Activated CD4-positive, alpha-beta memory T cell treated with anti-CD3 and anti-CD28 coated beads, Interleukin-2, amount 10 ng/mL, durations not matched to agents 7 days and 5 days (primary cell): Measurements from ENCODE around the gene RNF215. TPM values are rescaled to one million over a fixed set of nuclear protein-coding genes. Genes with fewer than 3 reads are reported as not detected.
A peak's percentile ranks its signal among the peaks of the same experiment; 100 is the strongest.

Experiments used
- CTCF ChIA-PET: fragments of 350-600 bp; sonication (Branson Sonifier 250); formaldehyde crosslinking; loops from one replicate; lab custom pipeline; 2021; ENCODE audit warnings: antibody characterized with exemption, inconsistent platforms; lab: Charles Lee
- POLR2A ChIA-PET: fragments of 350-600 bp; sonication (Branson Sonifier 250); formaldehyde crosslinking; loops from one replicate; lab custom pipeline; 2021; ENCODE audit warnings: antibody characterized with exemption; lab: Charles Lee
- DNase-seq: peaks from one replicate; pipeline ENCODE4 v3.0.0-alpha.2; 2020
- H3K27ac Mint-ChIP-seq: one replicate; pipeline ENCODE4 v1.8.0; 2021; ENCODE audit warnings: mild to moderate bottlenecking, mixed read lengths
- H3K27me3 Mint-ChIP-seq: one replicate; pipeline ENCODE4 v1.8.0; 2021; ENCODE audit warnings: mixed read lengths
- H3K36me3 Mint-ChIP-seq: one replicate; pipeline ENCODE4 v1.8.0; 2021; ENCODE audit warnings: low read depth, mixed read lengths
- H3K4me1 Mint-ChIP-seq: one replicate; pipeline ENCODE4 v1.8.0; 2021; ENCODE audit warnings: mixed read lengths
- H3K4me3 Mint-ChIP-seq: one replicate; pipeline ENCODE4 v1.8.0; 2021; ENCODE audit warnings: mild to moderate bottlenecking, mixed read lengths
- H3K9me3 Mint-ChIP-seq: one replicate; pipeline ENCODE4 v1.8.0; 2021; ENCODE audit warnings: mixed read lengths
- total RNA-seq, 2 experiments: library from RNA; stranded (reverse); gene quantifications; one replicate each; pipeline ENCODE4 v1.2.3, GENCODE V29; 2021

The RNF215 gene
- total RNA-seq, 2 experiments from 2014 or later, result 12.2 to 13.3 TPM

DNA sequence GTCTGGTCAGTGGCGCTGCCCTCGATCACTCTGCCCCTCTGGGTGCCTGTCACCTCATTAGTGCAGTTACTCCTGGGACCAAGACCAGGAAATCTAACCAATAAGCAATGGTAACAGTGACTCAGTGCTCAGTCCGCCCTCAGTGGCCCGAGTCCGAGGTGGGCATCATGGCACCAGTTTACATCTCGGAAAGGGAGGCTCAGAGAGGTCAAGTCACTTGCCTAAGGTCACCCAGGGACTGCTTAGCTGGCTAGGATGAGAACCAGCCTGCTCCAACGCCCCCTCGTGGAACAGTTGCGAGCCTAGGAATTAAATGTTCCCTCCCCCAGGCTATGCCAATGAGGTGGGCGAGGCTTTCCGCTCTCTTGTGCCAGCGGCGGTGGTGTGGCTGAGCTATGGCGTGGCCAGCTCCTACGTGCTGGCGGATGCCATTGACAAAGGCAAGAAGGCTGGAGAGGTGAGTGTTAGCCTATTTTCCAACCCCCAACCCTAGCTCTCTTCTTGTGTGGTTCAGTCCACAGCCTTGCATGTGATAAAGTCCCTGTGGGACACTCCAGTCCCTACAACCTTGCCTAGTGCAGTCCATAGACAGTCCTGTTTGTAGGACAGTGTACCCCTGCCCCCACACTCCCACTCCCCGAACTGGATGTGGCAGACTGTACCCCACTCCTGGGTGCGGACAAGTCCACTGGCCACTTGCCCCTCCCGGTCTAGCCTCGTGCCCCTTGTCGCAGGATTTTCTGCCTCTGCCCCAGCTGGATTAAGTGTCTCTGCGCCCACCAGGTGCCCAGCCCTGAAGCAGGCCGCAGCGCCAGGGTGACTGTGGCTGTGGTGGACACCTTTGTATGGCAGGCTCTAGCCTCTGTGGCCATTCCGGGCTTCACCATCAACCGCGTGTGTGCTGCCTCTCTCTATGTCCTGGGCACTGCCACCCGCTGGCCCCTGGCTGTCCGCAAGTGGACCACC, 39.5 kb upstream of the RNF215 start:
- POLR2A ChIA-PET, result interaction anchor here (0.8 to 8.0 kb wide), 7 partner anchors 9 to 317 kb away, joined by 3 to 115 read pairs (median 3); partner anchors contain the start of genes CASTOR1 and SEC14L2
- CTCF ChIA-PET, result interaction anchor here (0.6 to 6.9 kb wide), 13 partner anchors 9 to 139 kb away, joined by 3 to 100 read pairs (median 5); partner anchors contain the start of genes RNF215 and SEC14L2
- Mint-ChIP-seq H3K36me3 (peaks cover 36% of the 10 kb centered on the region), H3K4me3 (peak overlapping the region; percentile 94), H3K27me3 (no peaks in the 10 kb centered on the region), H3K27ac (peak overlapping the region; percentile 94), H3K4me1 (peaks cover 43% of the 10 kb centered on the region), H3K9me3 (no peaks in the 10 kb centered on the region)
- peak; percentile 89 for DNase-seq

DNA sequence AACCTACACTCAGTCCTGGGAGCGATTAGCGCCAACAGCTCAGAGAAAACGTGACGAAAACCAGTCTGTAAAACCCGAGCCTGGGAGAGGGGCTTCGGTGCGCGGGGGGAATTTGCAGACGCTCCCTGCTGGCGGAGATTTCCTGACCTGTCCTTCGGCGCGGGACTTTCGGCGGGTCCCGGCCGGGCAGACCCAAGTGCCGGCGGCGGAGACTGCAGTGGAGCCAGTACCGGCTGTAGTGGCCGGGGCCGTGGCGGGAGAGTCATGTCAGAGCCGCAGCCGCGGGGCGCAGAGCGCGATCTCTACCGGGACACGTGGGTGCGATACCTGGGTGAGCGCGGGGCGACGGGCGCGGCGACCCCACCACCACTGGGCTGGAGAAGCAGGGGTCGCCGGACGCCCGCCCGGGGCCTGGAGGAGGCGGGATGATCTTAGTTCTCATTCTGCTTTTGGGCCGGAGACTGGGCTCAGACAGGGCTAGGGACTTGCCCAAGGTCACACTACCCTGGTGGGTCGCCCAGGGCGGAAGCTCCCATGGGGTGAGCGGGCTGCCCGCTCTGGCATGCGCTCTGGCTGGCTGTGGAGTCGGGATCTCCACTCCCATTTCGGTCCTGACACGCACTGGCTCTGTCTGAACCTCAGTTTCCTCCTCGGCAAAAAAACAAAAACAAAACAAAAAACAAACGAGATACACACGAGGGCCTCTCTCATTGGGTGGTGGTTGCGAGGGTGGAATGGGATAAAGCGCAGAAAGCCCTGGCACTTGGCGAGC, 38.6 kb upstream of the RNF215 start, which contains the start of gene MTFP1:
MTFP1 (plus strand) TSS at position 153 of the 772 bp plus-strand sequence; CDS start at position 265, 112 bp downstream.
- POLR2A ChIA-PET, result interaction anchor here (0.8 to 8.0 kb wide), 12 partner anchors 10 to 318 kb away, joined by 3 to 115 read pairs (median 4); partner anchors contain the start of genes CASTOR1, CCDC157, SEC14L2 and SF3A1
- H3K36me3 Mint-ChIP-seq, result peaks cover 40% of the 10 kb centered on the region
- CTCF ChIA-PET, result interaction anchor here (0.9 to 6.9 kb wide), 13 partner anchors 10 to 317 kb away, joined by 3 to 100 read pairs (median 5); partner anchors contain the start of genes CASTOR1 and RNF215
- peak within 1 kb of the TSS; percentile 94 for H3K4me3 Mint-ChIP-seq
- peaks cover 50% of the 10 kb centered on the region for H3K4me1 Mint-ChIP-seq
- H3K9me3 Mint-ChIP-seq, result no peaks in the 10 kb centered on the region
- peak within 1 kb of the TSS; percentile 94 for H3K27ac Mint-ChIP-seq
- peak; percentile 49 for DNase-seq
- H3K27me3 Mint-ChIP-seq, result no peaks in the 10 kb centered on the region

- DNase-seq, result no peak
- Mint-ChIP-seq H3K36me3 (peaks cover 44% of the 10 kb centered on the region), H3K27ac (peak overlapping the region; percentile 94), H3K4me1 (peaks cover 56% of the 10 kb centered on the region), H3K4me3 (peak overlapping the region; percentile 94), H3K27me3 (no peaks in the 10 kb centered on the region), H3K9me3 (no peaks in the 10 kb centered on the region)
- ChIA-PET POLR2A (interaction anchor here (0.8 to 8.0 kb wide), 9 partner anchors 11 to 240 kb away, joined by 3 to 115 read pairs (median 16); partner anchors contain the start of genes CASTOR1, CCDC157, PES1 and SEC14L2), CTCF (interaction anchor here (0.9 to 6.9 kb wide), 8 partner anchors 11 to 317 kb away, joined by 3 to 100 read pairs (median 13); partner anchors contain the start of genes CASTOR1, RNF215 and SEC14L2)
Observed at GRCh38 chr22:30425327-30425615, 38.1 kb upstream of the RNF215 start.

DNA sequence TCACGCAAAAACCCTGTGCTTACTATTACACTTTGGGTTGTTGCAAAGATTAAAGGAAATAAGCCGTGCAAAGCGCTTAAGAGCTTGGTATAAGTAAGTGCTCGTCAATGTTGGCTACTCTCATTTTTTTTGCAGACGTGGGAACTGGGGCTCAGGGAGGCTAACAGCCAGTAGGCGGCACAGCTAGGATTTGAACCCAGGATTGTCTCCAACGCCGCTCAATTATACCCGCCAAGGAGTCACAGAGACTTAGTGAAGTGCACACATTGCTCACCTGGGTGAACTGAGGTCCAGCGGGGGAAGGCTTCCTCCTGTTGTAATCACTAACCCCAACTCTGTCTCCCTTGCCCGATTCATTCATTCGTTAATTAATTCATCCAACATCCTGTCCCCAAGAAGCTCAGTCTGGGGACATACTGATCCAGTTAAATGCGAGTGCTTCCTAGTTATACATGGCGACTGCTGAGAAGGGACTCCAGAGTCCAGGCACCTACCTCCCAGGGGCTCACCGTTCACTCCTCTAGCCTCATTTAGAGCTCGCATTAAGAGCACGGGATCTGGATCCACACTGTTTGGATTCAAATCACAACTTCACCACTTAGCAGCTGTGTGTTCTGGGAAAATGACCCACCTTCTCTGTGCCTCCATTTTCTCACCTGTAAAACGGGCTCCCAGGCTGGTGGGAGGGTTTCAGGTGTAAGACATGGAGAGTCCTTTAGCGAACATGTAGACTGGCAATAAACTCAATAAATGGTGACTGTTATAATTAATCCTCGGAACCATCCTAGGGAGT, 37.5 kb upstream of the RNF215 start:
- Mint-ChIP-seq H3K4me1 (peaks cover 55% of the 10 kb centered on the region), H3K4me3 (peak overlapping the region; percentile 94), H3K27ac (peak overlapping the region; percentile 94), H3K9me3 (no peaks in the 10 kb centered on the region), H3K27me3 (no peaks in the 10 kb centered on the region), H3K36me3 (peaks cover 41% of the 10 kb centered on the region)
- ChIA-PET POLR2A (interaction anchor here (0.6 to 8.0 kb wide), 22 partner anchors 11 to 1157 kb away, joined by 3 to 115 read pairs (median 5); partner anchors contain the start of genes CASTOR1, CCDC157, EWSR1 and PES1), CTCF (interaction anchor here (0.6 to 6.9 kb wide), 18 partner anchors 11 to 316 kb away, joined by 3 to 100 read pairs (median 5); partner anchors contain the start of genes CASTOR1, CCDC157, PES1 and RNF215)
- DNase-seq, result peak; percentile 50

GRCh38 chr22:30423959-30424533, 36.8 kb upstream of the RNF215 start:
- Mint-ChIP-seq H3K36me3 (peaks cover 41% of the 10 kb centered on the region), H3K9me3 (no peaks in the 10 kb centered on the region), H3K27me3 (no peaks in the 10 kb centered on the region), H3K4me3 (peak overlapping the region; percentile 94), H3K4me1 (peaks cover 55% of the 10 kb centered on the region), H3K27ac (peak overlapping the region; percentile 94)
- CTCF ChIA-PET, result interaction anchor here (0.5 to 6.9 kb wide), 23 partner anchors 10 to 498 kb away, joined by 3 to 100 read pairs (median 4); partner anchors contain the start of genes CASTOR1, CCDC157, PES1 and RNF215
- DNase-seq, result peak; percentile 99
- POLR2A ChIA-PET, result interaction anchor here (0.6 to 8.0 kb wide), 23 partner anchors 12 to 1156 kb away, joined by 3 to 115 read pairs (median 5); partner anchors contain the start of genes CASTOR1, EWSR1, PES1 and RHBDD3

DNA sequence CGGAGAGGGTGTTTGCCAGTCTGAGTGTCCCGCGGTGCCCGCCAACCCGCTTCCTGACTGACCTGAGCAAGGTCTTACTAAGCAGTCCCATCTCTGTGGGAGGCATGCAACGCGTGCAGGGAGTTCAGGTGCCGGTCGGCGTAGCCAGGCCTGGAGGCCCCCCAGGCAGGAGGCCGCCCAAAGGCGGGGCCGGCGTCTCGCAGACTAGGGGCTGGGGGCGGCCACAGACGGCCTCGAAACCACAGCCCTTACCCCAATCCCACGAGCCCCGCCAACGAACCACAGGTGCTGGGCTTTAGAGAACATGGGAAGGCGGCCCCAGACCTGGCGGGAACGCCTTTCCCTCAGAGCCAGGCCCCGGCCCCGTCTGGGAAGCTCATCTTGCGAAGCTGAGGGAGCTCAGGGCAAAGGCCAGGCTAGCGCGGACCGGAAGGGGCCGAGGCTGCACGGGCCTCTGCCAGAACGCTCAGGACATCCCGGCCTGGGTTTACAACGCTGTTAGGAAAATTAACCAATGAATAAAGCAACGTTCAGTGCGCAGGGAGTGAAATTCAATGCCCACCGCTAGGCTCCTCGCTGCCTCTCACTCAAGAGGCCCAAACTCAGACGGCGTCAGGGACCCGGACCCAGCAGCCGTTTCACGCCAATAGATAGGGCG, 36.2 kb upstream of the RNF215 start:
- H3K4me1 Mint-ChIP-seq, result peaks cover 55% of the 10 kb centered on the region
- H3K27ac Mint-ChIP-seq, result peak overlapping the region; percentile 94
- H3K4me3 Mint-ChIP-seq, result peak overlapping the region; percentile 94
- ChIA-PET CTCF (interaction anchor here (0.6 to 6.9 kb wide), 20 partner anchors 9 to 212 kb away, joined by 3 to 100 read pairs (median 5); partner anchors contain the start of genes CASTOR1, CCDC157, PES1 and RNF215), POLR2A (interaction anchor here (0.7 to 8.0 kb wide), 18 partner anchors 11 to 819 kb away, joined by 3 to 115 read pairs (median 5); partner anchors contain the start of genes CASTOR1, PES1, SEC14L2 and TBC1D10A)
- peak; percentile 57 for DNase-seq
- no peaks in the 10 kb centered on the region for H3K9me3 Mint-ChIP-seq
- no peaks in the 10 kb centered on the region for H3K27me3 Mint-ChIP-seq
- H3K36me3 Mint-ChIP-seq, result peaks cover 37% of the 10 kb centered on the region

GRCh38 chr22:30422481-30423300, 35.5 kb upstream of the RNF215 start:
- Mint-ChIP-seq H3K27me3 (no peaks in the 10 kb centered on the region), H3K27ac (peak overlapping the region; percentile 94), H3K4me1 (peaks cover 53% of the 10 kb centered on the region), H3K36me3 (peaks cover 35% of the 10 kb centered on the region), H3K9me3 (no peaks in the 10 kb centered on the region), H3K4me3 (peak overlapping the region; percentile 94)
- ChIA-PET CTCF (interaction anchor here (1.4 to 6.9 kb wide), 8 partner anchors 10 to 134 kb away, joined by 3 to 100 read pairs (median 10); partner anchors contain the start of genes CASTOR1 and RNF215), POLR2A (interaction anchor here (0.8 to 8.0 kb wide), 16 partner anchors 11 to 244 kb away, joined by 3 to 115 read pairs (median 6); partner anchors contain the start of genes CASTOR1, CCDC157, PES1 and SEC14L2)
- peak; percentile 39 for DNase-seq

- H3K27me3 Mint-ChIP-seq, result no peaks in the 10 kb centered on the region
- no peak for DNase-seq
- ChIA-PET CTCF (interaction anchor here (0.6 to 6.9 kb wide), 7 partner anchors 10 to 133 kb away, joined by 3 to 100 read pairs (median 10); partner anchors contain the start of genes CASTOR1 and RNF215), POLR2A (interaction anchor here (0.6 to 8.0 kb wide), 10 partner anchors 10 to 170 kb away, joined by 3 to 115 read pairs (median 16); partner anchors contain the start of genes CASTOR1, CCDC157, PES1 and SEC14L2)
- H3K27ac Mint-ChIP-seq, result peak overlapping the region; percentile 94
- H3K4me1 Mint-ChIP-seq, result peaks cover 46% of the 10 kb centered on the region
- peaks cover 33% of the 10 kb centered on the region for H3K36me3 Mint-ChIP-seq
- peak overlapping the region; percentile 94 for H3K4me3 Mint-ChIP-seq
- H3K9me3 Mint-ChIP-seq, result no peaks in the 10 kb centered on the region
Observed at GRCh38 chr22:30421695-30422480, 34.7 kb upstream of the RNF215 start.
